Skin epidermis (tissue), 12 donors: ENCODE data around the gene GPR149.
"Not testable (repeated sequence)": the region's sequence is repeated elsewhere in the genome, so short reads cannot be mapped to it uniquely, and the experiment has no call there.

ENCODE experiments used
- H3K27ac ChIP-seq, 21 experiments: fragments of 200-600 bp; sonication (generic) in 11 of 21; one replicate each; pipeline ENCODE4 v1.5.0; 2020; ENCODE audit warnings: mild to moderate bottlenecking in 3 of 21, inconsistent platforms in 2 of 21, moderate library complexity in 2 of 21
- H3K4me3 ChIP-seq, 7 experiments: fragments of 200-600 bp; sonication (generic) in 2 of 7; one replicate each; pipeline ENCODE4 v1.5.0; 2020; ENCODE audit warnings: inconsistent platforms in 2 of 7, mild to moderate bottlenecking in 2 of 7, moderate library complexity in 1 of 7

The GPR149 gene, protein sequence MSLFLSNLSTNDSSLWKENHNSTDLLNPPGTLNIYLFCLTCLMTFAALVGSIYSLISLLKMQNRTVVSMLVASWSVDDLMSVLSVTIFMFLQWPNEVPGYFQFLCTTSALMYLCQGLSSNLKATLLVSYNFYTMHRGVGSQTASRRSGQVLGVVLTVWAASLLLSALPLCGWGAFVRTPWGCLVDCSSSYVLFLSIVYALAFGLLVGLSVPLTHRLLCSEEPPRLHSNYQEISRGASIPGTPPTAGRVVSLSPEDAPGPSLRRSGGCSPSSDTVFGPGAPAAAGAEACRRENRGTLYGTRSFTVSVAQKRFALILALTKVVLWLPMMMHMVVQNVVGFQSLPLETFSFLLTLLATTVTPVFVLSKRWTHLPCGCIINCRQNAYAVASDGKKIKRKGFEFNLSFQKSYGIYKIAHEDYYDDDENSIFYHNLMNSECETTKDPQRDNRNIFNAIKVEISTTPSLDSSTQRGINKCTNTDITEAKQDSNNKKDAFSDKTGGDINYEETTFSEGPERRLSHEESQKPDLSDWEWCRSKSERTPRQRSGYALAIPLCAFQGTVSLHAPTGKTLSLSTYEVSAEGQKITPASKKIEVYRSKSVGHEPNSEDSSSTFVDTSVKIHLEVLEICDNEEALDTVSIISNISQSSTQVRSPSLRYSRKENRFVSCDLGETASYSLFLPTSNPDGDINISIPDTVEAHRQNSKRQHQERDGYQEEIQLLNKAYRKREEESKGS

GRCh38 chr3:154430014-154430413 is at the start of gene GPR149:
GPR149 (minus strand) TSS chr3:154430190; CDS start chr3:154429615, 575 bp downstream.
- Histone ChIP-seq H3K4me3 (no peak within 1 kb of the TSS), H3K27ac (no peak within 1 kb of the TSS)

DNA sequence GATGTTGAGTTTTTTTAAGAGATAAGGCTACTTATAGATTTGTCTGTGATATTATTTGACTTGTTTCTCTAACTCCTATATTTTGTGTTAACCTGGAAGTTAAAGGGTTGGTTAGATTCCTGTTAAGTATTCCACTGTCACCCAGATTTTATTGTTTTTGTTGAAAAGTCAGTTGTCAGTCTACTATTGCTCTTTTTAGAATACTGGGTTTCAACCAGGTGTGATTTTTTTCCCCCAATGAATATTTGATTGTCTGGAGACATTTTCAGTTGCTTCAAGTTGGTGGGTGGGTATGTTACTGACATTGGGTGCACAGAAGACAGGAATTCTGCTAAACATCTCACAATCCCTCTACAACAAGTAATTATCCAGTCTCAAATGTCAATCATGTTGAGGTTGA is 43.8 kb upstream of the GPR149 start:
- no peak overlapping the region for H3K4me3 ChIP-seq
- no peak overlapping the region for H3K27ac ChIP-seq

- H3K27ac ChIP-seq, result no peak overlapping the region
- no peak overlapping the region for H3K4me3 ChIP-seq
Observed at GRCh38 chr3:154469585-154469984, 39.6 kb upstream of the GPR149 start.

DNA sequence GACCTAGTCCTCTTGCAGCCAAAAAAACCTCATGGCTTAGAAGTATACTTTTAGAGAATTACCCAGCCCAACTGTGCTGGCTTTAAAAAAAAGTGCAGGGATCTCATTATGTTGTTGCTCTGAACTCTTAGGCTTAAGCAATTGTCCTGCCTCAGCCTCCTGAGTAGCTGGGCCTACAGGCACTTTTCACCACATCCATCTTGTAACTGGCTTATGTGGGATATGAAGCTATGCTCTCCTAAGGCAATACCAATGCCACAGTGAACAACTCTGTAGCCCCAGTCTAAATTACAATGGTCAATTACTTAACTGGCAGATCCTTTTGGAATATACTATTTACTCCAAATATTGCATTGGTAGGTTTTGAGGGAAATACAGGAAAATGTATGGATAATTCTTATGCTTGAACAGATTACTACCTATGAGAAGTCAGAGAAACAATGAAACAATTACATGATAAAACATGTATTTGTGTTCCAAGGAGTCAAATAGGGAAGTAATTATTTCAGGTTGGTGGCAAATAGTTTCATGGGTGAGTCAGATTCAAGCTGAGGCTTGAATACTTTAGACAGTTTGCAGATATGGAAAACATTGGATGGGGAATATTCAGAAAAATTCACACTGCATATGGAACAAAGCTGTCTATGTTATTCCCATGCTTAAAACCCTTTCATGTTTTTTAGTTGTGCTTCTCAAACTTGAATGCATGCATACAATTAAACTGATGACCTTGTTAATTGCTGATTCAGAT is 34.6 kb upstream of the GPR149 start:
- peak overlapping the region in 9 of 21 experiments; percentile 2 to 62 (median 22) for H3K27ac ChIP-seq

GRCh38 chr3:154458560-154458959 is 28.6 kb upstream of the GPR149 start:
- no peak overlapping the region for H3K27ac ChIP-seq
- H3K4me3 ChIP-seq, result no peak overlapping the region

More for the DNA sequence above, 34.6 kb upstream of the GPR149 start:
- no peak overlapping the region for H3K4me3 ChIP-seq

GRCh38 chr3:154439081-154439480 is 9.1 kb upstream of the GPR149 start:
- not testable (repeated sequence) for H3K27ac ChIP-seq, H3K4me3 ChIP-seq

- Histone ChIP-seq H3K4me3 (no peak overlapping the region), H3K27ac (no peak overlapping the region)
Observed at GRCh38 chr3:154431043-154431442, 1.1 kb upstream of the GPR149 start.

DNA sequence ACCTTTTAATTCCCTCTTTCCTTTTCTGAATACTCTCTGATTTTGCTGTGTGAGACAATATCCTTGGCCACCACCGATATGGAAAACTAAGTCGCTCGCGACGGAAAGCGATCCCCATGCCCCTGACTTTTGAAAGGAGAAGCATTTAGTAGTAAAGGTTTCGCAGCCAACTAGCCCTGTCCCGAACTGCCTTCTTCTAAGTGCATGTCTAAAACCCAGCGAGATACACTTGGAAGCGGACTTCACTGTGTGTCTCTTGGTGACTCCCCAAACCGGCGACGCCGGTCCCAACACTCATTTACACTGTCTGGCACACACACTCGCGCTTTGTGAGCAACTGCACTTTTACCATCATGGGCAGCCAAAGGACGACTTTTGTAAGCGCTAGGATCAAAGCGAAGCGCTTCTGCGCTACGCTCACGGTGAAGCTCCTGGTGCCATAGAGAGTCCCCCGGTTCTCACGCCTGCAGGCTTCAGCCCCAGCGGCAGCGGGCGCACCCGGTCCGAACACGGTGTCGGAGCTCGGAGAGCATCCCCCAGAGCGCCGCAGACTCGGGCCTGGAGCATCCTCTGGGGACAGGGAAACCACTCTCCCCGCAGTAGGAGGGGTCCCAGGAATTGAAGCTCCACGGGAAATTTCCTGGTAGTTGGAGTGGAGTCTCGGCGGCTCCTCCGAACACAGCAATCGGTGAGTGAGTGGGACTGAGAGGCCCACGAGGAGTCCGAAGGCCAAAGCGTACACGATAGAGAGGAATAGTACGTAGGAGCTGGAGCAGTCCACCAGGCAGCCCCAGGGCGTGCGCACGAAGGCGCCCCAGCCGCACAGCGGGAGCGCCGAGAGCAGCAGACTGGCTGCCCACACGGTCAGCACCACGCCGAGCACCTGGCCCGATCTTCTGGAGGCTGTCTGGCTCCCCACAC is 1.4 kb downstream of the GPR149 start:
- peak overlapping the region in 3 of 7 experiments; percentile 4 to 32 (median 6) for H3K4me3 ChIP-seq
- no peak overlapping the region for H3K27ac ChIP-seq

- peak overlapping the region in 2 of 7 experiments; percentile 4 to 32 for H3K4me3 ChIP-seq
- no peak overlapping the region for H3K27ac ChIP-seq
Observed at GRCh38 chr3:154427685-154428285, 2.2 kb downstream of the GPR149 start.

DNA sequence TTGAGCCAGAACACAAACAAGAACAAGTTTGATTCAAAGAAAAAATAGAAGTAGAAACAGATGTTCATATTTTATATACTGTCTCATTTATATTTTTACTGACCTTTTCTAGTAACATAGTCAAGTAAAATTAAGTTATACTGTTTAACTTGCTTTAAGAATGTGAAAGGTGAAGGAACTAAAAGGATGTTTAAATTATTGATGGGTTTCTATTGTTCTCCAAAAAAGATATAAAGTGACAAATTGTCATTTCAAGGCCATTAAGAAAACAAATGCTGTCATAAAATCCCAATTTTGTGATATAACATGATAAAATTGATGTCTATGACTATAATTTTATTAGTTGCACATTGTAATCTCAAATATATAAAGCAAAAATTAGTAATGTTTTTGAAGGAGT is 7.3 kb downstream of the GPR149 start:
- Histone ChIP-seq H3K27ac (no peak overlapping the region), H3K4me3 (no peak overlapping the region)

GRCh38 chr3:154421083-154421482 is 8.9 kb downstream of the GPR149 start:
- H3K4me3 ChIP-seq, result no peak overlapping the region
- no peak overlapping the region for H3K27ac ChIP-seq

- Histone ChIP-seq H3K4me3 (no peak overlapping the region), H3K27ac (no peak overlapping the region)
Observed at GRCh38 chr3:154398084-154398967, 31.7 kb downstream of the GPR149 start.

- H3K27ac ChIP-seq, result no peak overlapping the region
- H3K4me3 ChIP-seq, result no peak overlapping the region
Observed at GRCh38 chr3:154389861-154390260, 40.1 kb downstream of the GPR149 start.

GRCh38 chr3:154384479-154384878 is 45.5 kb downstream of the GPR149 start:
- Histone ChIP-seq H3K4me3 (no peak overlapping the region), H3K27ac (no peak overlapping the region)

DNA sequence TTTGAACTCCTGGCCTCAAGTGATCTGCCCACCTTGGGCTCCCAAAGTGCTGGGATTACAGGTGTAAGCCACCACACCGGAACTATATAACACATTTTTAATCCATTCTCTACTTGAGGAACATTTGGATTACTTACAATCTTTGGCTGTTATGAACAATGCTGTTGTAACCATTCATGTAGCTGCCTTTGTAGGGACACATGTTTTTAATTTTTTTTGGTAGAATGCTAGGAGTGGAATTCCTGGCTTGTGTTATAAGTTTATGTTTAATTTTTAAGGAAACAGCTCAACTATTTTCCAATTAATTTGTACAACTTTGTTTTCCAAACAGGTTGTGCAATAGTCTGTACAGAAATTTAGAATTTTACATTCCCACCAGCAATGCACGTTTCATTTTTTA is 51.7 kb downstream of the GPR149 start:
- Histone ChIP-seq H3K27ac (no peak overlapping the region), H3K4me3 (no peak overlapping the region)

DNA sequence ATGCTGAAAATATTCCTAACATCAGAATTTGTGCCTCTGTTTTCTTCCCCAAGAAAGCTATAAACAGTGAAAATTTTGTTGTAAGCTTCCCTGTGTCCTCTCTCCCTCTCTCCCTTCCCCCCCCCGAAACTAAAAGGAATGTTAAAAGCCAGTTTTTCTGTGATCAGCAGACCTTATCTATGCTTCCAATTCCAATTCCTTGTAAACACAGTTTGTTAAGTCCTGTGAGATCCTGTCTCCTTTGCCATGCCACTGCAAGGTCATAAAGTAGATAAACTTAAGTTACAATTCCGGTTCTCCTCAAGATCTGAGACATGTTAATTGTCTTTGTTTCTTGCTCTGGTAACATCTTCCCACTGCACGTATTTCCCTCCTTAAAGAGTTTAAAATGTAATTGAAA is 62.8 kb downstream of the GPR149 start:
- Histone ChIP-seq H3K27ac (no peak overlapping the region), H3K4me3 (no peak overlapping the region)

DNA sequence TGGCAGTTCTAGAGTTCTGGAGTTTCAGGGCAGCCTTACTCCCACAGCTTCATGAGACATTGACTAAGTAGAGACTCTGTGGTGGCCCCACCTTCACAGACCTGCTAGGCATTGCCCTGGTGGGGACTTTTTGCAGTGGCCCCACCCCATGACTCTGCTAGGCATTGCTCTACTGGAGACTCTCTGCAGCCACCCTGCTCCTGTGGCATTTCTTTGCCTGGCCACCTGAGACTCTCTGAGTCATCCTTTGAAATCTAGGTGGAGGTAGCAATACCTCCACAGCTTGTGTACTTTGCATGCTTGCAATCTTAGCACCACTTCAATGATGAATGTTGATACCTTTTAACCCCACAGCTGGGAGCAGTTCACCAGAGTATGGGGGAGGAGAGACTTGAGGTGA is 65.1 kb downstream of the GPR149 start:
- Histone ChIP-seq H3K4me3 (no peak overlapping the region), H3K27ac (no peak overlapping the region)

- Histone ChIP-seq H3K4me3 (no peak overlapping the region), H3K27ac (no peak overlapping the region)
Observed at GRCh38 chr3:154361099-154361498, 68.9 kb downstream of the GPR149 start.
